Colon (tissue), 2 donors: ENCODE data around the gene FCRLB.
"Not testable (repeated sequence)": the region's sequence is repeated elsewhere in the genome, so short reads cannot be mapped to it uniquely, and the experiment has no call there.

ENCODE experiments used
- FAIRE-seq: peaks from 2 replicates; lab custom pipeline; 2012; peaks lifted over from hg19 to GRCh38; lab: Jason Lieb, UNC
- donor health status: control.
- donor health status: control.

The FCRLB gene

GRCh38 chr1:161720956-161721737, at the start of gene FCRLB:
TSS of gene FCRLB (plus strand) at chr1:161721544. CDS start at chr1:161722673, 1,129 bp downstream.
- FAIRE-seq = no peak

GRCh38 chr1:161673437-161673836, 47.9 kb upstream of the FCRLB start:
- FAIRE-seq = not testable (repeated sequence)

GRCh38 chr1:161674447-161674846, 46.9 kb upstream of the FCRLB start:
- not testable (repeated sequence) for FAIRE-seq

GRCh38 chr1:161674908-161675307, 46.4 kb upstream of the FCRLB start:
- not testable (repeated sequence) for FAIRE-seq

- FAIRE-seq = no peak
These were observed 44.9 kb upstream of the FCRLB start for GRCh38 chr1:161676441-161676840.

GRCh38 chr1:161676958-161677689, 44.2 kb upstream of the FCRLB start:
- no peak for FAIRE-seq

GRCh38 chr1:161678500-161678899, 42.8 kb upstream of the FCRLB start:
- FAIRE-seq = no peak

GRCh38 chr1:161681879-161682278, 39.5 kb upstream of the FCRLB start:
- no peak for FAIRE-seq

GRCh38 chr1:161688946-161689345, 32.4 kb upstream of the FCRLB start:
- no peak for FAIRE-seq

- no peak for FAIRE-seq
These were observed 29.5 kb upstream of the FCRLB start for GRCh38 chr1:161691846-161692245.

GRCh38 chr1:161693020-161693712, 28.2 kb upstream of the FCRLB start:
- FAIRE-seq = not testable (repeated sequence)

GRCh38 chr1:161698302-161698701, 23.0 kb upstream of the FCRLB start:
- FAIRE-seq = not testable (repeated sequence)

- FAIRE-seq = no peak
These were observed 19.1 kb upstream of the FCRLB start for GRCh38 chr1:161702250-161702649.

- FAIRE-seq = no peak
These were observed 15.8 kb upstream of the FCRLB start for GRCh38 chr1:161705537-161705936.

- no peak for FAIRE-seq
These were observed 15.2 kb upstream of the FCRLB start for GRCh38 chr1:161706113-161706481.

- no peak for FAIRE-seq
These were observed 14.6 kb upstream of the FCRLB start, which contains the start of gene FCRLA for GRCh38 chr1:161706482-161707347. TSS of gene FCRLA (plus strand) at chr1:161707229. CDS start at chr1:161707265, 36 bp downstream.

- no peak for FAIRE-seq
These were observed 13.8 kb upstream of the FCRLB start for GRCh38 chr1:161707503-161707902.

- no peak for FAIRE-seq
These were observed 12.0 kb upstream of the FCRLB start for GRCh38 chr1:161709373-161709772.

- FAIRE-seq = no peak
These were observed 10.8 kb upstream of the FCRLB start for GRCh38 chr1:161710560-161710959.

GRCh38 chr1:161718559-161719324, 2.6 kb upstream of the FCRLB start:
- FAIRE-seq = no peak

GRCh38 chr1:161719325-161719611, 2.1 kb upstream of the FCRLB start:
- FAIRE-seq = no peak
